Neural cell (in vitro differentiated cells): ENCODE data around the gene KATNIP. TPM values are rescaled to one million over a fixed set of nuclear protein-coding genes. Genes with fewer than 3 reads are reported as not detected.

Experiments
- H2AFZ ChIP-seq: fragments of 200-600, 300-800 bp; sonication (generic), shearing (Covaris generic); 2 replicates; pipeline ENCODE4 v1.6.0; 2014; ENCODE audit warnings: low read depth, mild to moderate bottlenecking, antibody characterized with exemption, low read length, moderate library complexity
- H3F3A ChIP-seq: fragments of 200-600 bp; shearing (Covaris generic); 2 replicates; pipeline ENCODE4 v1.6.1; 2016; ENCODE audit warnings: mild to moderate bottlenecking, moderate library complexity, mixed read lengths, antibody characterized with exemption, low read length; ENCODE audit not compliant: insufficient read depth, poor library complexity, severe bottlenecking
- H3K27ac ChIP-seq: fragments of 200-600, 300-800 bp; sonication (generic), shearing (Covaris generic); 2 replicates; pipeline ENCODE4 v1.5.1; 2014; ENCODE audit warnings: mild to moderate bottlenecking, low read length, moderate library complexity
- H3K27me3 ChIP-seq: fragments of 300-800, 200-600 bp; sonication (generic), shearing (Covaris generic); 2 replicates; pipeline ENCODE4 v1.6.0; 2014; ENCODE audit warnings: mild to moderate bottlenecking, low read depth, low read length, moderate library complexity; ENCODE audit not compliant: insufficient read depth
- H3K36me3 ChIP-seq: fragments of 300-800, 200-600 bp; sonication (generic), shearing (Covaris generic); 2 replicates; pipeline ENCODE4 v1.5.1; 2014; ENCODE audit warnings: mild to moderate bottlenecking, antibody characterized with exemption, low read length, moderate library complexity; ENCODE audit not compliant: insufficient read depth
- H3K4me2 ChIP-seq: fragments of 300-800, 200-600 bp; sonication (generic), shearing (Covaris generic); 2 replicates; pipeline ENCODE4 v1.6.0; 2014; ENCODE audit warnings: mild to moderate bottlenecking, low read length
- H3K4me3 ChIP-seq: fragments of 300-800, 200-600 bp; sonication (generic), shearing (Covaris generic); 2 replicates; pipeline ENCODE4 v1.5.1; 2014; ENCODE audit warnings: mild to moderate bottlenecking, low read length, moderate library complexity
- H3K79me2 ChIP-seq: fragments of 200-600 bp; shearing (Covaris generic); replicated peaks from 2 replicates; pipeline ENCODE4 v1.6.0; 2014; ENCODE audit warnings: mild to moderate bottlenecking, low read length, moderate library complexity; ENCODE audit not compliant: insufficient read depth
- H3K9ac ChIP-seq: fragments of 300-800, 200-600 bp; sonication (generic), shearing (Covaris generic); 2 replicates; pipeline ENCODE4 v1.6.1; 2016; ENCODE audit warnings: mild to moderate bottlenecking, low read length, mixed read lengths
- H3K9me2 ChIP-seq: fragments of 200-600 bp; shearing (Covaris generic); 2 replicates; pipeline ENCODE4 v1.6.1; 2016; ENCODE audit warnings: mild to moderate bottlenecking, low read length, mixed read lengths; ENCODE audit not compliant: insufficient read depth
- H3K9me3 ChIP-seq: fragments of 200-600, 300-800 bp; sonication (generic), shearing (Covaris generic); 2 replicates; pipeline ENCODE4 v1.6.1; 2016; ENCODE audit warnings: mild to moderate bottlenecking, mixed run types, low read length, moderate library complexity, mixed read lengths
- H4K20me1 ChIP-seq: fragments of 200-600 bp; shearing (Covaris generic); 2 replicates; pipeline ENCODE4 v1.6.1; 2016; ENCODE audit warnings: mild to moderate bottlenecking, mixed run types; ENCODE audit not compliant: insufficient read depth
- EP300 ChIP-seq: fragments of 450-650 bp; conservative IDR thresholded peaks from 2 replicates; pipeline ENCODE4 v1.6.1; 2014; ENCODE audit warnings: antibody characterized with exemption, mild to moderate bottlenecking, moderate library complexity; ENCODE audit not compliant: poor library complexity, severe bottlenecking
- EZH2 ChIP-seq: fragments of 200-600, 300-800 bp; shearing (Covaris generic), sonication (generic); IDR thresholded peaks from 2 replicates; pipeline ENCODE4 v1.6.1; 2014; ENCODE audit warnings: antibody characterized with exemption, low read length, borderline replicate concordance, mild to moderate bottlenecking; ENCODE audit not compliant: insufficient read depth, poor library complexity, severe bottlenecking
- MXI1 ChIP-seq: fragments of 450-650 bp; conservative IDR thresholded peaks from 2 replicates; pipeline ENCODE4 v1.6.1; 2014; ENCODE audit warnings: antibody characterized with exemption, mild to moderate bottlenecking; ENCODE audit not compliant: poor library complexity, severe bottlenecking
- POLR2AphosphoS5 ChIP-seq: IDR thresholded peaks from 2 replicates; pipeline ENCODE4 v1.6.1; 2012
- RAD21 ChIP-seq: fragments of 450-650 bp; conservative IDR thresholded peaks from 2 replicates; pipeline ENCODE4 v1.6.1; 2014; ENCODE audit warnings: antibody characterized with exemption, mild to moderate bottlenecking, moderate library complexity
- SMC3 ChIP-seq: fragments of 450-650 bp; conservative IDR thresholded peaks from 2 replicates; pipeline ENCODE4 v1.6.1; 2014; ENCODE audit warnings: antibody characterized with exemption, mild to moderate bottlenecking, moderate library complexity; ENCODE audit not compliant: poor library complexity
- TAF1 ChIP-seq: IDR thresholded peaks from 2 replicates; pipeline ENCODE4 v1.6.1; 2012; ENCODE audit warnings: low read depth
- polyA plus RNA-seq: library from polyadenylated mRNA; depleted of rRNA; stranded (reverse); fragments of >200 nt; gene quantifications from 2 replicates; pipeline ENCODE4 v1.2.3, GENCODE V29; 2014
- TF ChIP-seq, protein P1 (sequence below): fragments of 450-650 bp; IDR thresholded peaks from 2 replicates; pipeline ENCODE4 v1.5.1; 2014; ENCODE audit warnings: antibody characterized with exemption, mild to moderate bottlenecking, moderate library complexity; ENCODE audit not compliant: poor library complexity, severe bottlenecking
- TF ChIP-seq, protein P2 (sequence below): IDR thresholded peaks from 2 replicates; pipeline ENCODE4 v1.6.1; 2012; ENCODE audit warnings: borderline replicate concordance

Gene KATNIP
- polyA plus RNA-seq, 1 donor from 2014 or later = 6.4 TPM

DNA sequence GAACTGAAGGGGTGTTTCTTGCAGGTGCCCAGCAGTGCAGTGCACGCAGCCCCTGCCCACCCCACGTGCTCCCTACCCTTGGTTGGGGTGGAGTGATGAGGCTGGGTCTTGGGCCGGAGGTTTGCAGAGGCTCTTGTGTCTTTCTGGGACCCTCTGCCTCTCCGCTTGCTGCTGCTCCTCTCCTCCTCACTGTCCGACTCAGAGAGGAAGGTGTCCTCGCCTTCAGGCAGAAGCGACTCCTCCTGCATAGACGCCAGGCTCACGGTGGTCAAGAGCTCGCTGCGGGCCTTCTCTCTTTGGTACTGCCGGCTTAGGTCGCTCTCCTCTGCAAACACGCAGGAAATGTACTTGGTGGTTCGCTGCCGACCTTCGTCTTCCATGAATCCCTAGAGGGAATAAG lies 43.2 kb upstream of the KATNIP start:
- Histone ChIP-seq H3K9ac (no peak overlapping the region), H3K4me3 (no peak overlapping the region), H4K20me1 (no peaks in the 10 kb centered on the region), H3F3A (no peaks in the 10 kb centered on the region), H3K36me3 (peaks cover 19% of the 10 kb centered on the region), H3K9me2 (no peaks in the 10 kb centered on the region), H3K27ac (no peak overlapping the region), H3K9me3 (no peaks in the 10 kb centered on the region), H3K4me2 (no peak overlapping the region), H3K79me2 (no peaks in the 10 kb centered on the region), H2AFZ (no peak overlapping the region), H3K27me3 (no peaks in the 10 kb centered on the region)
- TF ChIP-seq EZH2 (no peak), SMC3 (no peak), EP300 (no peak), MXI1 (no peak), TAF1 (no peak), RAD21 (no peak)
- TF ChIP-seq, protein P1, sequence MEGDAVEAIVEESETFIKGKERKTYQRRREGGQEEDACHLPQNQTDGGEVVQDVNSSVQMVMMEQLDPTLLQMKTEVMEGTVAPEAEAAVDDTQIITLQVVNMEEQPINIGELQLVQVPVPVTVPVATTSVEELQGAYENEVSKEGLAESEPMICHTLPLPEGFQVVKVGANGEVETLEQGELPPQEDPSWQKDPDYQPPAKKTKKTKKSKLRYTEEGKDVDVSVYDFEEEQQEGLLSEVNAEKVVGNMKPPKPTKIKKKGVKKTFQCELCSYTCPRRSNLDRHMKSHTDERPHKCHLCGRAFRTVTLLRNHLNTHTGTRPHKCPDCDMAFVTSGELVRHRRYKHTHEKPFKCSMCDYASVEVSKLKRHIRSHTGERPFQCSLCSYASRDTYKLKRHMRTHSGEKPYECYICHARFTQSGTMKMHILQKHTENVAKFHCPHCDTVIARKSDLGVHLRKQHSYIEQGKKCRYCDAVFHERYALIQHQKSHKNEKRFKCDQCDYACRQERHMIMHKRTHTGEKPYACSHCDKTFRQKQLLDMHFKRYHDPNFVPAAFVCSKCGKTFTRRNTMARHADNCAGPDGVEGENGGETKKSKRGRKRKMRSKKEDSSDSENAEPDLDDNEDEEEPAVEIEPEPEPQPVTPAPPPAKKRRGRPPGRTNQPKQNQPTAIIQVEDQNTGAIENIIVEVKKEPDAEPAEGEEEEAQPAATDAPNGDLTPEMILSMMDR = no peak
- TF ChIP-seq, protein P2, sequence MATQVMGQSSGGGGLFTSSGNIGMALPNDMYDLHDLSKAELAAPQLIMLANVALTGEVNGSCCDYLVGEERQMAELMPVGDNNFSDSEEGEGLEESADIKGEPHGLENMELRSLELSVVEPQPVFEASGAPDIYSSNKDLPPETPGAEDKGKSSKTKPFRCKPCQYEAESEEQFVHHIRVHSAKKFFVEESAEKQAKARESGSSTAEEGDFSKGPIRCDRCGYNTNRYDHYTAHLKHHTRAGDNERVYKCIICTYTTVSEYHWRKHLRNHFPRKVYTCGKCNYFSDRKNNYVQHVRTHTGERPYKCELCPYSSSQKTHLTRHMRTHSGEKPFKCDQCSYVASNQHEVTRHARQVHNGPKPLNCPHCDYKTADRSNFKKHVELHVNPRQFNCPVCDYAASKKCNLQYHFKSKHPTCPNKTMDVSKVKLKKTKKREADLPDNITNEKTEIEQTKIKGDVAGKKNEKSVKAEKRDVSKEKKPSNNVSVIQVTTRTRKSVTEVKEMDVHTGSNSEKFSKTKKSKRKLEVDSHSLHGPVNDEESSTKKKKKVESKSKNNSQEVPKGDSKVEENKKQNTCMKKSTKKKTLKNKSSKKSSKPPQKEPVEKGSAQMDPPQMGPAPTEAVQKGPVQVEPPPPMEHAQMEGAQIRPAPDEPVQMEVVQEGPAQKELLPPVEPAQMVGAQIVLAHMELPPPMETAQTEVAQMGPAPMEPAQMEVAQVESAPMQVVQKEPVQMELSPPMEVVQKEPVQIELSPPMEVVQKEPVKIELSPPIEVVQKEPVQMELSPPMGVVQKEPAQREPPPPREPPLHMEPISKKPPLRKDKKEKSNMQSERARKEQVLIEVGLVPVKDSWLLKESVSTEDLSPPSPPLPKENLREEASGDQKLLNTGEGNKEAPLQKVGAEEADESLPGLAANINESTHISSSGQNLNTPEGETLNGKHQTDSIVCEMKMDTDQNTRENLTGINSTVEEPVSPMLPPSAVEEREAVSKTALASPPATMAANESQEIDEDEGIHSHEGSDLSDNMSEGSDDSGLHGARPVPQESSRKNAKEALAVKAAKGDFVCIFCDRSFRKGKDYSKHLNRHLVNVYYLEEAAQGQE = no peak

DNA sequence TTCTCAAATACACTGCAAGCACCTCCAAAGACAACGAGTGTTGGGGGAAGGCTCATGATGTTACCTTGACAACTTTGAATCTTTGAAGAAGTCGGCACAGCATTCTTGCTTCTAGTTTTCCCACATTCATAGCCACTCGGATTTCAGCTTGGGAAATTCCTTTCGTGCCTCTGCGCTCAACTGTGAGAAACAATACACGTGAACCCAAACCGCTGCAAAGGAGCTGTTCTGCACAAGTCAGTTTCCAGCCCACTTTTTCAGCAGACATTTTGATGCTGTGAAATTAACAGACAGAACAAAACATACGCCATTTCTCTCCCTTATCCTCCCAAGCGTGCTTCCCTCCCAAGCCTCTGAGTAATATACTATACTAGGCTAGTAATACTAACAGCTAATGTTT lies 41.5 kb upstream of the KATNIP start:
- no peaks in the 10 kb centered on the region for H4K20me1 ChIP-seq
- H3K9me2 ChIP-seq = no peaks in the 10 kb centered on the region
- no peaks in the 10 kb centered on the region for H3K9me3 ChIP-seq
- no peak overlapping the region for H3K9ac ChIP-seq
- no peak overlapping the region for H2AFZ ChIP-seq
- TF ChIP-seq, protein P1 = no peak
- no peak for TF ChIP-seq SMC3
- TF ChIP-seq EZH2 = no peak
- TF ChIP-seq, protein P2 = no peak
- no peak for TF ChIP-seq TAF1
- TF ChIP-seq EP300 = no peak
- TF ChIP-seq POLR2AphosphoS5 = no peak
- no peak for TF ChIP-seq MXI1
- TF ChIP-seq RAD21 = no peak
- peaks cover 13% of the 10 kb centered on the region for H3K36me3 ChIP-seq
- no peaks in the 10 kb centered on the region for H3K79me2 ChIP-seq
- no peaks in the 10 kb centered on the region for H3K27me3 ChIP-seq
- H3F3A ChIP-seq = no peaks in the 10 kb centered on the region
- no peak overlapping the region for H3K4me3 ChIP-seq
- no peak overlapping the region for H3K4me2 ChIP-seq
- no peak overlapping the region for H3K27ac ChIP-seq
